ENCODE results near the gene TEKT5.
"Not testable (repeated sequence)": the region's sequence is repeated elsewhere in the genome, so short reads cannot be mapped to it uniquely, and the experiment has no call there.

Gene TEKT5

DNA sequence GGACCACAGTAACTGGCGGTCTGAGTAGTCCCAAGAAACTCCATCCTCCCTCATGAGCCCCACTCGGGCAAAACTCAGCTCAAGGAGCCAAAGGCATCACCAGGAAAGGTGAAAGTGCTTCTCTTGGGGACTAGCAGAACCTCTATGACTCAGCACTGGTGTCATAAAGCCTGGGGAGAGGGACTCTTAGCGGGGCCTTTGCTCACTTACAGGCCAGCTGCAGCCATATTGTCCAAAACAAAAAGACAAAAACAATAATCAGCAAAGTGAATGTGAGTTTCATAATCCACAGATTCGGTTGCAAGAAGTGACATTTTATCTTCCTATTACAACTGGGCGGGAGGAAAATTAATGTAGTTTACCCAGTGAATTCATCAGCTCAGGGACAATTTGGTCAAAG is at the start of gene TEKT5:
TSS of gene TEKT5 (minus strand) at position 101 of the 400 bp plus-strand sequence. CDS start at position 44, 57 bp downstream.
- no peaks in the 10 kb centered on the region for H3K36me3 ChIP-seq (ENCODE audit: control insufficient read depth in 5 of 5, insufficient read depth in 5 of 5, low read length in 5 of 5)
- no peak within 1 kb of the TSS for H3K9ac ChIP-seq (ENCODE audit: low read length in 5 of 5)
- no peak within 1 kb of the TSS for H3K4me3 ChIP-seq (ENCODE audit: low read depth in 1 of 5, low read length in 5 of 5)
- H3K27ac ChIP-seq (ENCODE audit: low read depth, low read length) = no peak within 1 kb of the TSS
- no peaks in the 10 kb centered on the region for H3K27me3 ChIP-seq (ENCODE audit: control insufficient read depth in 5 of 5, insufficient read depth in 4 of 5, low read length in 5 of 5)
- H3K9me3 ChIP-seq (ENCODE audit: control insufficient read depth in 5 of 5, low read length in 5 of 5) = no peaks in the 10 kb centered on the region
- no peaks in the 10 kb centered on the region for H3K4me1 ChIP-seq (ENCODE audit: control insufficient read depth in 5 of 5, insufficient read depth in 5 of 5, low read length in 5 of 5)

DNA sequence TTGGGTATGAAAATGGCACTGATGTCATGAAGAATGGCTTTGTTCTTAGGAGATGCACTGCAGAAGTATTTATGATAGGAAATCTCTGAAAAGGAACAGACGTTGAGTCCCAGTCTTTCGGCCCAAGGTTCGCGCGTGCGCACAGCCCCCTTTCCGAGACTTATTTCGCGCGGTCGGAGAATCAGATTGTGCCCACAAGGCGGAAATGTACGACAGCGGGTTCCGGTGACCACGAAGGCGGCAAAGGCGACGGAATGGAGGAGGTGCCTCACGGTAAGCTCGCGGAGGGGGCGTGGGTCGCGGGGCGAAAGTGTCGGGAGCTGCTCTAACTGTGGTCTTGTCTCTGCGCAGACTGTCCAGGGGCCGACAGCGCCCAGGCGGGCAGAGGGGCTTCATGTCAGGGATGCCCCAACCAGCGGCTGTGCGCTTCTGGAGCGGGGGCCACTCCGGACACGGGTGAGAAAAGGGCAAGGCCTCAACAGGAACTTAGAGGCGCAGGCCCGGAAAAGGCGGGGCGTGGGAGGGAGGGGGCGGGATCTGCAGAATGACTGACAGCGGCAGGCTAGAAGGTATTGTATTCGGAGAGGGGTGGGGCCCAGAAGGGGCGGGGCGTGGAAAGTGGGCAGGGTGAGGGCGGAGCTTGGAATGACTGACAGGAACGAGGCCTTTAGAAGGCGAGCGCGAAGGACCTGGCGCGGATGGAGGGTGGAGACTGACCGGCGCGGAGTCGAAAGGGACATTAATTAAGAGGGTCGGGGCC is 49.1 kb upstream of the TEKT5 start, which contains the start of gene NUBP1:
TSS of gene NUBP1 (plus strand) at position 233 of the 760 bp plus-strand sequence. CDS start at position 255, 22 bp downstream.
- Histone ChIP-seq H3K4me1 (ENCODE audit: control insufficient read depth in 5 of 5, insufficient read depth in 5 of 5, low read length in 5 of 5) (peaks cover 2 to 27% (median 24%) of the 10 kb centered on the region in 5 donors), H3K4me3 (ENCODE audit: low read depth in 1 of 5, low read length in 5 of 5) (peak within 1 kb of the TSS; percentile 76 to 85 (median 83)), H3K9me3 (ENCODE audit: control insufficient read depth in 5 of 5, low read length in 5 of 5) (no peaks in the 10 kb centered on the region), H3K27ac (ENCODE audit: low read depth, low read length) (peak within 1 kb of the TSS; percentile 98), H3K36me3 (ENCODE audit: control insufficient read depth in 5 of 5, insufficient read depth in 5 of 5, low read length in 5 of 5) (peaks cover 0 to 21% (median 16%) of the 10 kb centered on the region in 5 donors), H3K27me3 (ENCODE audit: control insufficient read depth in 5 of 5, insufficient read depth in 4 of 5, low read length in 5 of 5) (peaks cover 0 to 3% (median 0%) of the 10 kb centered on the region in 5 donors), H3K9ac (ENCODE audit: low read length in 5 of 5) (peak within 1 kb of the TSS; percentile 89 to 99 (median 95))

DNA sequence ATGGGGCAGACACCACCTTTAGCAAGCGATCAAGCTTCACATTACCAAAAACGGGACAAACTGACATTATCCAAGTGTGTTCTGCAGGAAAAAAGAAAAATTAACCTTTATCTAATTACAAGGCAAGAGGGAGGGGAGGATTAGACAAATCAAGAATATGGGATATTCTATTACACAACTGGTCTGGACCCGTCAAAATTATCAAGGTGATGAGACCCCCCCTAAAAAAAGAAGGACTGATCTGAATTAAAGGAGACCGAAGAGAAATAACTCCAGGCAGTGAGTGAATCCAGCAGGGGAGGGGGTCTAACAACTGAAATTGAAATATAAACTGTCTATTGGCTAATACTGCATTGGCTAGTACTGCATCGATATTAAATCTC is 48.5 kb upstream of the TEKT5 start:
- H3K36me3 ChIP-seq (ENCODE audit: control insufficient read depth in 5 of 5, insufficient read depth in 5 of 5, low read length in 5 of 5) = peaks cover 0 to 15% (median 11%) of the 10 kb centered on the region in 5 donors
- peak overlapping the region; percentile 10 to 99 (median 95) for H3K9ac ChIP-seq (ENCODE audit: low read length in 5 of 5)
- peaks cover 0 to 3% (median 0%) of the 10 kb centered on the region in 5 donors for H3K27me3 ChIP-seq (ENCODE audit: control insufficient read depth in 5 of 5, insufficient read depth in 4 of 5, low read length in 5 of 5)
- H3K9me3 ChIP-seq (ENCODE audit: control insufficient read depth in 5 of 5, low read length in 5 of 5) = no peaks in the 10 kb centered on the region
- H3K4me3 ChIP-seq (ENCODE audit: low read depth in 1 of 5, low read length in 5 of 5) = peak overlapping the region; percentile 25 to 85 (median 79)
- H3K4me1 ChIP-seq (ENCODE audit: control insufficient read depth in 5 of 5, insufficient read depth in 5 of 5, low read length in 5 of 5) = peaks cover 5 to 33% (median 27%) of the 10 kb centered on the region in 5 donors
- peak overlapping the region; percentile 98 for H3K27ac ChIP-seq (ENCODE audit: low read depth, low read length)

GRCh38 chr16:10741844-10742243 is 47.1 kb upstream of the TEKT5 start:
- H3K9ac ChIP-seq (ENCODE audit: low read length in 5 of 5) = no peak overlapping the region
- peaks cover 0 to 3% (median 0%) of the 10 kb centered on the region in 5 donors for H3K27me3 ChIP-seq (ENCODE audit: control insufficient read depth in 5 of 5, insufficient read depth in 4 of 5, low read length in 5 of 5)
- no peak overlapping the region for H3K27ac ChIP-seq (ENCODE audit: low read depth, low read length)
- peaks cover 0 to 4% (median 0%) of the 10 kb centered on the region in 5 donors for H3K36me3 ChIP-seq (ENCODE audit: control insufficient read depth in 5 of 5, insufficient read depth in 5 of 5, low read length in 5 of 5)
- H3K9me3 ChIP-seq (ENCODE audit: control insufficient read depth in 5 of 5, low read length in 5 of 5) = no peaks in the 10 kb centered on the region
- peaks cover 7 to 44% (median 36%) of the 10 kb centered on the region in 5 donors for H3K4me1 ChIP-seq (ENCODE audit: control insufficient read depth in 5 of 5, insufficient read depth in 5 of 5, low read length in 5 of 5)
- no peak overlapping the region for H3K4me3 ChIP-seq (ENCODE audit: low read depth in 1 of 5, low read length in 5 of 5)

- H3K4me3 ChIP-seq (ENCODE audit: low read depth in 1 of 5, low read length in 5 of 5); H3K9ac ChIP-seq (ENCODE audit: low read length in 5 of 5); H3K9me3 ChIP-seq (ENCODE audit: control insufficient read depth in 5 of 5, low read length in 5 of 5); H3K36me3 ChIP-seq (ENCODE audit: control insufficient read depth in 5 of 5, insufficient read depth in 5 of 5, low read length in 5 of 5); H3K27me3 ChIP-seq (ENCODE audit: control insufficient read depth in 5 of 5, insufficient read depth in 4 of 5, low read length in 5 of 5); H3K27ac ChIP-seq (ENCODE audit: low read depth, low read length): not testable (repeated sequence)
- peaks cover 7 to 43% (median 34%) of the 10 kb centered on the region in 5 donors for H3K4me1 ChIP-seq (ENCODE audit: control insufficient read depth in 5 of 5, insufficient read depth in 5 of 5, low read length in 5 of 5)
Measured at GRCh38 chr16:10741249-10741648, 46.5 kb upstream of the TEKT5 start.

- H3K4me1 ChIP-seq (ENCODE audit: control insufficient read depth in 5 of 5, insufficient read depth in 5 of 5, low read length in 5 of 5) = peaks cover 7 to 39% (median 32%) of the 10 kb centered on the region in 5 donors
- no peak overlapping the region for H3K27ac ChIP-seq (ENCODE audit: low read depth, low read length)
- peaks cover 0 to 3% (median 0%) of the 10 kb centered on the region in 5 donors for H3K27me3 ChIP-seq (ENCODE audit: control insufficient read depth in 5 of 5, insufficient read depth in 4 of 5, low read length in 5 of 5)
- H3K9ac ChIP-seq (ENCODE audit: low read length in 5 of 5) = no peak overlapping the region
- H3K9me3 ChIP-seq (ENCODE audit: control insufficient read depth in 5 of 5, low read length in 5 of 5) = no peaks in the 10 kb centered on the region
- H3K4me3 ChIP-seq (ENCODE audit: low read depth in 1 of 5, low read length in 5 of 5) = no peak overlapping the region
- H3K36me3 ChIP-seq (ENCODE audit: control insufficient read depth in 5 of 5, insufficient read depth in 5 of 5, low read length in 5 of 5) = no peaks in the 10 kb centered on the region
Measured at GRCh38 chr16:10740845-10741208, 46.1 kb upstream of the TEKT5 start.

DNA sequence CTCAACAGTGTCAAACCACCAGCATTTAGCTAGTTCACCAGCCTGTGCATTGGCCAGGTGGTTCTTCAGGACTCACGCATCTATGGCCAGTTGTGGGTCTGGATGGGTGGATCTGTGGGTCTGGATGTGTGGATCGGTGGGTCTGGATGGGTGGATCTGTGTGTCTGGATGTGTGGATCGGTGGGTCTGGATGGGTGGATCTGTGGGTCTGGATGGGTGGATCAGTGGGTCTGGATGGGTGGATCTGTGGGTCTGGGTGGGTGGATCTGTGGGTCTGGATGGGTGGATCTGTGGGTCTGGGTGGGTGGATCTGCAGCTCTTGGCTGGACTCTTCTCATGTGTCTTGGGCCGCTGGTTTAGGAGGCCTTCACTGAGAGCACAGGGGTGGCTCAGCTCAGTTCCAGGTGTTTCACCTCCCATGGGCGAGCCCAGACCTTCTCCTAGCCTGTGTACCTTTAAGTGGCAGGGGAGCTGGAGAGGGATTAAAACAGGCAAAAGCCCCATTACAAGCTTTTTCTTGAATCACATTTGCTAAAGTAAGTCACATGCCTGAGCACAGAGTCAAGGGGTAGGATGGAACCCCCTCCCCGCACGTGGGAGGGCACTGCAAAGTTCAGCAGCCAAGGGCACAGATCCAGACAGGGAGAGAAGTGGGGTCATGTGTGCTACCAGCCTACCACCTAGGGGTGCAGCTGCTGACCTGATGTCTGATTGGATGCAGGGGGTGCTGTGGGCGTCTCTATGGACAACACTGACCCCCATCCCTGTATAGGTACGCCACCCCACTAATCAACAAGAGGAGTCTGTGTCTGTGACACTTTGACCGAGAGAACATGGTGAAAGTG is 45.5 kb upstream of the TEKT5 start:
- Histone ChIP-seq H3K27me3 (ENCODE audit: control insufficient read depth in 5 of 5, insufficient read depth in 4 of 5, low read length in 5 of 5) (peaks cover 0 to 3% (median 0%) of the 10 kb centered on the region in 5 donors), H3K4me1 (ENCODE audit: control insufficient read depth in 5 of 5, insufficient read depth in 5 of 5, low read length in 5 of 5) (peaks cover 7 to 33% (median 32%) of the 10 kb centered on the region in 5 donors), H3K9ac (ENCODE audit: low read length in 5 of 5) (no peak overlapping the region), H3K36me3 (ENCODE audit: control insufficient read depth in 5 of 5, insufficient read depth in 5 of 5, low read length in 5 of 5) (no peaks in the 10 kb centered on the region), H3K27ac (ENCODE audit: low read depth, low read length) (no peak overlapping the region), H3K9me3 (ENCODE audit: control insufficient read depth in 5 of 5, low read length in 5 of 5) (no peaks in the 10 kb centered on the region), H3K4me3 (ENCODE audit: low read depth in 1 of 5, low read length in 5 of 5) (no peak overlapping the region)

GRCh38 chr16:10738231-10739077 is 43.7 kb upstream of the TEKT5 start:
- Histone ChIP-seq H3K27me3 (ENCODE audit: control insufficient read depth in 5 of 5, insufficient read depth in 4 of 5, low read length in 5 of 5) (no peaks in the 10 kb centered on the region), H3K36me3 (ENCODE audit: control insufficient read depth in 5 of 5, insufficient read depth in 5 of 5, low read length in 5 of 5) (no peaks in the 10 kb centered on the region), H3K9me3 (ENCODE audit: control insufficient read depth in 5 of 5, low read length in 5 of 5) (no peaks in the 10 kb centered on the region), H3K27ac (ENCODE audit: low read depth, low read length) (peak overlapping the region; percentile 82), H3K4me3 (ENCODE audit: low read depth in 1 of 5, low read length in 5 of 5) (no peak overlapping the region), H3K9ac (ENCODE audit: low read length in 5 of 5) (peak overlapping the region in 3 of 5 donors; percentile 4 to 56 (median 20)), H3K4me1 (ENCODE audit: control insufficient read depth in 5 of 5, insufficient read depth in 5 of 5, low read length in 5 of 5) (peaks cover 5 to 24% (median 22%) of the 10 kb centered on the region in 5 donors)

GRCh38 chr16:10737068-10737625 is 42.4 kb upstream of the TEKT5 start:
- Histone ChIP-seq H3K36me3 (ENCODE audit: control insufficient read depth in 5 of 5, insufficient read depth in 5 of 5, low read length in 5 of 5) (no peaks in the 10 kb centered on the region), H3K4me3 (ENCODE audit: low read depth in 1 of 5, low read length in 5 of 5) (peak overlapping the region in 3 of 5 donors; percentile 3 to 36 (median 22)), H3K9me3 (ENCODE audit: control insufficient read depth in 5 of 5, low read length in 5 of 5) (no peaks in the 10 kb centered on the region), H3K9ac (ENCODE audit: low read length in 5 of 5) (peak overlapping the region in 3 of 5 donors; percentile 38 to 59 (median 56)), H3K27me3 (ENCODE audit: control insufficient read depth in 5 of 5, insufficient read depth in 4 of 5, low read length in 5 of 5) (no peaks in the 10 kb centered on the region), H3K27ac (ENCODE audit: low read depth, low read length) (peak overlapping the region; percentile 82), H3K4me1 (ENCODE audit: control insufficient read depth in 5 of 5, insufficient read depth in 5 of 5, low read length in 5 of 5) (peaks cover 5 to 20% (median 17%) of the 10 kb centered on the region in 5 donors)

Data from subcutaneous abdominal adipose tissue (tissue), 5 donors.